K562 (cell line): ENCODE data around the gene GPRIN3. TPM values are rescaled to one million over a fixed set of nuclear protein-coding genes. Genes with fewer than 3 reads are reported as not detected.

ENCODE experiments used
- ATAC-seq: fragments of 200-7000 bp; cut with Tn5 transposase; 3 replicates; pipeline ENCODE4 v1.9.1; 2020; ENCODE audit warnings: moderate library complexity
- BruUV-seq: library from RNA; stranded (reverse); fragments of 400-500 nt; replicated peaks from 2 replicates; lab custom pipeline; 2021; lab: Mats Ljungman, UMichigan
- CTCF ChIA-PET: fragments of 300-600 bp; formaldehyde crosslinking; extraction: SDS; loops from one replicate; lab custom pipeline; 2021; ENCODE audit warnings: low intra/inter-chr PET ratio; lab: Yijun Ruan, JAX
- POLR2A ChIA-PET: fragments of 300-600, 350-650 bp; sonication (Branson Sonifier 250); formaldehyde crosslinking; extraction: SDS; loops from one replicate; lab custom pipeline; 2021; ENCODE audit warnings: antibody characterized with exemption, inconsistent platforms; lab: Yijun Ruan, JAX
- DNase-seq, 4 experiments: peaks; one replicate each; pipeline versions ENCODE4 v3.0.0 to v3.0.0-alpha.2; 2011 to 2018; ENCODE audit warnings: low spot score in 3 of 4, mixed read lengths in 3 of 4; ENCODE audit errors: extremely low read depth in 1 of 4
- FAIRE-seq: peaks from 2 replicates; lab custom pipeline; 2011; peaks lifted over from hg19 to GRCh38; lab: Jason Lieb, UNC
- H2AFZ ChIP-seq: 2 replicates; pipeline ENCODE4 v1.6.0; 2011; ENCODE audit warnings: low read depth, low read length, control low read depth, inconsistent platforms
- H3K27ac ChIP-seq: fragments of 200-600 bp; 3 replicates; pipeline ENCODE4 v1.8.0; 2011; ENCODE audit warnings: low read depth, mild to moderate bottlenecking, control low read depth, inconsistent platforms, low read length, moderate library complexity, mixed read lengths; ENCODE audit errors: extremely low read depth
- H3K27me3 ChIP-seq, 2 experiments: fragments of 300-600 bp in 1 of 2; 2 replicates in 1 of 2; 3 replicates in 1 of 2; pipeline versions ENCODE4 v1.6.0 to v1.8.0; 2011; ENCODE audit warnings: inconsistent platforms in 2 of 2, low read length in 2 of 2, mild to moderate bottlenecking in 1 of 2, mixed read lengths in 1 of 2, moderate library complexity in 1 of 2; ENCODE audit not compliant: control insufficient read depth in 2 of 2, insufficient read depth in 2 of 2
- H3K36me3 ChIP-seq: fragments of 300-600 bp; 3 replicates; pipeline ENCODE4 v1.8.0; 2011; ENCODE audit warnings: mild to moderate bottlenecking, low read length, inconsistent platforms; ENCODE audit not compliant: control insufficient read depth, insufficient read depth
- H3K4me1 ChIP-seq, 2 experiments: fragments of 200-600 bp in 1 of 2; replicated peaks in 1 of 2; 2 replicates in 1 of 2; 3 replicates in 1 of 2; pipeline versions ENCODE4 v1.5.1 to v1.8.0; 2011; ENCODE audit warnings: inconsistent platforms in 2 of 2, low read length in 2 of 2, mild to moderate bottlenecking in 1 of 2, mixed read lengths in 1 of 2, moderate library complexity in 1 of 2; ENCODE audit not compliant: control insufficient read depth in 2 of 2, insufficient read depth in 2 of 2
- H3K4me2 ChIP-seq: 2 replicates; pipeline ENCODE4 v1.6.1; 2011; ENCODE audit warnings: low read length, control low read depth, inconsistent platforms, mixed read lengths; ENCODE audit not compliant: insufficient read depth
- H3K4me3 ChIP-seq: fragments of 200-600 bp; sonication (generic), shearing (Covaris generic); 2 replicates; pipeline ENCODE4 v1.5.1; 2016; ENCODE audit warnings: control low read depth, inconsistent platforms
- H3K79me2 ChIP-seq: fragments of 200-600 bp; 3 replicates; pipeline ENCODE4 v1.8.0; 2011; ENCODE audit warnings: low read length, inconsistent platforms; ENCODE audit not compliant: control insufficient read depth, insufficient read depth
- H3K9ac ChIP-seq, 2 experiments: 2 replicates each; pipeline versions ENCODE4 v1.6.0 to v1.6.1; 2011; ENCODE audit warnings: low read depth in 2 of 2, low read length in 2 of 2, control low read depth in 1 of 2, inconsistent platforms in 1 of 2, mild to moderate bottlenecking in 1 of 2, mixed read lengths in 1 of 2; ENCODE audit not compliant: insufficient read depth in 1 of 2
- H3K9me1 ChIP-seq: one replicate; pipeline ENCODE4 v1.6.0; 2011; ENCODE audit warnings: inconsistent platforms, mild to moderate bottlenecking, low read length, moderate library complexity; ENCODE audit not compliant: control insufficient read depth, insufficient read depth
- H3K9me3 ChIP-seq: replicated peaks from 2 replicates; pipeline ENCODE4 v1.5.1; 2011; ENCODE audit warnings: low read depth, low read length, inconsistent platforms; ENCODE audit not compliant: control insufficient read depth, insufficient read depth
- H4K20me1 ChIP-seq: replicated peaks from 2 replicates; pipeline ENCODE4 v1.6.1; 2011; ENCODE audit warnings: low read length, inconsistent platforms, mixed read lengths; ENCODE audit not compliant: control insufficient read depth, insufficient read depth
- BCOR ChIP-seq: fragments of 450-650 bp; IDR thresholded peaks from 2 replicates; pipeline ENCODE4 v1.6.1; 2016
- ELK1 ChIP-seq: sonication (generic); formaldehyde crosslinking; IDR thresholded peaks from 2 replicates; pipeline ENCODE4 v1.8.1; 2022; ENCODE audit warnings: missing genetic modification reagents
- ELK3 ChIP-seq: fragments of 450-650 bp; formaldehyde crosslinking; IDR thresholded peaks from 2 replicates; pipeline ENCODE4 v1.4.0; 2020; ENCODE audit warnings: mild to moderate bottlenecking
- IRF1 ChIP-seq: sonication (generic); formaldehyde crosslinking; IDR thresholded peaks from 2 replicates; pipeline ENCODE4 v1.8.0; 2022; ENCODE audit warnings: missing genetic modification reagents, mild to moderate bottlenecking, borderline replicate concordance
- POLR2AphosphoS2 ChIP-seq: IDR thresholded peaks from 2 replicates; pipeline ENCODE4 v1.6.1; 2012; ENCODE audit warnings: low read length, improper control_type of control experiment
- SMARCE1 ChIP-seq: fragments of 450-650 bp; IDR thresholded peaks from 2 replicates; pipeline ENCODE4 v1.7.1; 2016; ENCODE audit warnings: mild to moderate bottlenecking
- XRCC5 ChIP-seq: fragments of 200-400 bp; formaldehyde crosslinking; IDR thresholded peaks from 2 replicates; pipeline ENCODE4 v1.6.1; 2017; ENCODE audit warnings: low read depth, mild to moderate bottlenecking, low read length
- YY1 ChIP-seq, 3 experiments: IDR thresholded peaks; 2 replicates each; pipeline ENCODE4 v1.6.1; 2011; ENCODE audit warnings: low read length in 2 of 3, mild to moderate bottlenecking in 2 of 3, moderate library complexity in 2 of 3, borderline replicate concordance in 1 of 3, control low read depth in 1 of 3, low read depth in 1 of 3; ENCODE audit not compliant: insufficient read depth in 3 of 3, insufficient replicate concordance in 2 of 3, control insufficient read depth in 1 of 3, insufficient read length in 1 of 3; ENCODE audit errors: extremely low read depth in 1 of 3
- ZFP1 ChIP-seq: fragments of 450-650 bp; formaldehyde crosslinking; IDR thresholded peaks from 2 replicates; pipeline ENCODE4 v1.4.0; 2020; ENCODE audit warnings: mild to moderate bottlenecking, mixed read lengths
- ZNF655 ChIP-seq: fragments of 250-450 bp; sonication (Bioruptor Pico); IDR thresholded peaks from 2 replicates; pipeline ENCODE4 v1.5.0; 2021
- WGBS: fragments of 100-300 bp; shearing (Covaris generic); methylation state at CpG from one replicate; pipeline ENCODE4 v1.1.6; 2016; ENCODE audit warnings: low coverage, mixed read lengths; ENCODE audit not compliant: insufficient coverage; ENCODE audit errors: missing lambda C conversion rate; 5-methylcytosine and 5-hydroxymethylcytosine counted together
- in situ Hi-C: fragments of 300-500 bp; cut with MboI; formaldehyde crosslinking; loops from 4 replicates; pipeline ENCODE4 v1.15.0; 2018; ENCODE audit warnings: inconsistent platforms, mixed read lengths
- intact Hi-C: fragments of 100-400 bp; cut with micrococcal nuclease; formaldehyde crosslinking; loops from 2 replicates; pipeline ENCODE4 v1.14.2; 2022
- polyA plus RNA-seq, 8 experiments: library from polyadenylated mRNA; depleted of rRNA in 4 of 8; stranded (reverse) in 5 of 8; unstranded in 3 of 8; fragments of >200 nt; fragmentation: Nextera tagmentation in 2 of 8; fragmentation: Illumina TruSeq in 1 of 8; extraction: Ambion mirVana in 2 of 8; extraction: Trizol in 1 of 8; gene quantifications; 2 replicates each; pipeline versions ENCODE4 v1.2.1 to v1.2.3, GENCODE V29; 2011 to 2014; ENCODE audit warnings: inconsistent platforms in 1 of 8, missing spikeins in 1 of 8
- total RNA-seq, 7 experiments: library from RNA; depleted of rRNA in 6 of 7; stranded (reverse); fragments of >200 nt in 6 of 7; fragmentation: Illumina TruSeq in 2 of 7; extraction: Trizol in 2 of 7; gene quantifications; 2 replicates each; pipeline versions ENCODE4 v1.2.1 to v1.2.3, GENCODE V29; 2011 to 2021; ENCODE audit warnings: low replicate concordance in 1 of 7

The GPRIN3 gene
- total and polyA plus RNA-seq, 9 of the 15 experiments (the other 6 are each of a cell fraction or from before 2014, with no cell fraction given) = 0.02 TPM; not detected in 8

- Histone ChIP-seq H3K27ac (no peak overlapping the region), H4K20me1 (no peaks in the 10 kb centered on the region), H3K4me3 (no peak overlapping the region), H3K36me3 (no peaks in the 10 kb centered on the region), H3K4me2 (no peak overlapping the region), H3K9ac (no peak overlapping the region), H3K4me1 (peaks cover 0 to 7% of the 10 kb centered on the region in 2 experiments; a peak in 2 of 5 replicates), H3K27me3 (peaks cover 11 to 16% of the 10 kb centered on the region in 2 experiments; a peak in 3 of 5 replicates), H3K9me3 (no peaks in the 10 kb centered on the region), H2AFZ (no peak overlapping the region), H3K9me1 (no peaks in the 10 kb centered on the region), H3K79me2 (no peaks in the 10 kb centered on the region)
- ChIA-PET CTCF (no interaction called here), POLR2A (no interaction called here)
- FAIRE-seq (no peak), DNase-seq (no peak), ATAC-seq (no peak)
- in situ Hi-C loops = no loop called here
- TF ChIP-seq IRF1 (CRISPR knock-in tag) = no peak
- TF ChIP-seq BCOR = no peak
- TF ChIP-seq ZFP1 (CRISPR knock-in tag) = no peak
- no peak for TF ChIP-seq YY1 (IDR thresholded peaks at IDR 0.05; ENCODE audit: borderline replicate concordance in 1 of 3, control insufficient read depth in 1 of 3, extremely low read depth in 1 of 3, insufficient read depth in 3 of 3, insufficient read length in 1 of 3, insufficient replicate concordance in 2 of 3, low read depth in 1 of 3, low read length in 2 of 3)
- no peak for TF ChIP-seq POLR2AphosphoS2
- TF ChIP-seq SMARCE1 = no peak
- TF ChIP-seq ELK1 = no peak
- TF ChIP-seq ZNF655 (CRISPR knock-in tag) = no peak
- no peak for TF ChIP-seq ELK3 (CRISPR knock-in tag)
- TF ChIP-seq XRCC5 = no peak
- WGBS = under 1% methylated on average over 8 of the region's 8 CpGs
- BruUV-seq = no TSS peak
- intact Hi-C loops = no loop called here
These were observed 1.7 kb downstream of the GPRIN3 start for GRCh38 chr4:89305712-89306437.
